ENCODE results near the gene CYLD.

- TF ChIP-seq CTCF (IDR thresholded peaks at IDR 0.05) (no peak), POLR2A (IDR thresholded peaks at IDR 0.05) (no peak)
Measured at GRCh38 chr16:50845296-50845695, 103.4 kb downstream of the CYLD start.

Measured in heart left ventricle (tissue), 13 donors.